Mesodermal cell (in vitro differentiated cells): ENCODE data around the gene TSNAXIP1.
"Not testable (repeated sequence)": the region's sequence is repeated elsewhere in the genome, so short reads cannot be mapped to it uniquely, and the experiment has no call there.

Source experiments
- H3K27ac ChIP-seq: 2 replicates; pipeline ENCODE4 v1.7.0; 2013; ENCODE audit warnings: mild to moderate bottlenecking, low read depth, low read length, moderate library complexity; ENCODE audit not compliant: severe bottlenecking
- H3K36me3 ChIP-seq: 2 replicates; pipeline ENCODE4 v1.7.1; 2013; ENCODE audit warnings: mild to moderate bottlenecking, low read length, moderate library complexity; ENCODE audit not compliant: control insufficient read depth, insufficient read depth
- H3K4me1 ChIP-seq: one replicate; pipeline ENCODE4 v1.7.1; 2013; ENCODE audit warnings: mild to moderate bottlenecking, low read length; ENCODE audit not compliant: insufficient read depth, control insufficient read depth, poor library complexity, severe bottlenecking
- H3K4me3 ChIP-seq: 2 replicates; pipeline ENCODE4 v1.7.0; 2013; ENCODE audit warnings: low read length, control low read depth, mild to moderate bottlenecking; ENCODE audit not compliant: insufficient read depth, poor library complexity, severe bottlenecking; ENCODE audit errors: extremely low read depth
- H3K9me3 ChIP-seq: 2 replicates; pipeline ENCODE4 v1.7.1; 2013; ENCODE audit warnings: mild to moderate bottlenecking, low read length, moderate library complexity; ENCODE audit not compliant: control insufficient read depth
- WGBS, 2 experiments: methylation state at CpG; one replicate each; pipeline ENCODE4 v1.1.5; 2013; ENCODE audit warnings: missing lambda C conversion rate in 2 of 2; ENCODE audit not compliant: insufficient coverage in 2 of 2; 5-methylcytosine and 5-hydroxymethylcytosine counted together

TSNAXIP1 gene

DNA sequence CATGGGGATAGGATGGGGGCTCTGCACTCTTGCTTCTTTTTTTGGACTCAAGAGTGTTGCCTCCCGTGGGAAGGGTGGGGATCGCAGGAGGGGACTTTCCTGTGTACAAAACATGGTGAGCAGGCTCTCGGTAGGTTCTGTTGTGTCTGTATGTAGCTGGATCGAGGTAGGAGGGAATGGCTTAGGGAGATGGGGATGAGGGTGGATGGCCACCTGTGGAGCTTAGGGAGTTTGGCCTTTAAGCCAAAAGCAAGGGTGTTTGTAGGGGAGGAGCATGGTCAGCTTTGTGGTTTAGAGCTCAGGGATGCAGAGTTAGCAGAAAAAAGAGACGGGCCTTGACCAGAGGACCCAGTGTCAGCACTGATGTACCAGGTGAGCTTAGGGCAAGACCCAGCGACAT lies 55.2 kb downstream of the TSNAXIP1 start:
- H3K4me1 ChIP-seq, result peaks cover 29% of the 10 kb centered on the region
- 98 to 99% methylated on average over 6 of the region's 6 CpGs for WGBS, 2 experiments
- H3K4me3 ChIP-seq, result no peak overlapping the region
- H3K9me3 ChIP-seq, result no peaks in the 10 kb centered on the region
- no peak overlapping the region for H3K27ac ChIP-seq
- H3K36me3 ChIP-seq, result peaks cover 81% of the 10 kb centered on the region

GRCh38 chr16:67862623-67863583 lies 56.2 kb downstream of the TSNAXIP1 start:
- Histone ChIP-seq H3K27ac (peak overlapping the region; percentile 59), H3K36me3 (peaks cover 91% of the 10 kb centered on the region)
- 95 to 96% methylated on average over 8 of the region's 11 CpGs for WGBS, 2 experiments

GRCh38 chr16:67864044-67864443 lies 57.4 kb downstream of the TSNAXIP1 start:
- WGBS, 2 experiments, result 96 to 100% methylated on average over 3 to 5 of the region's 6 CpGs
- Histone ChIP-seq H3K4me1 (peaks cover 17% of the 10 kb centered on the region), H3K36me3 (peaks cover 93% of the 10 kb centered on the region)
- not testable (repeated sequence) for H3K4me3 ChIP-seq, H3K27ac ChIP-seq, H3K9me3 ChIP-seq

More at GRCh38 chr16:67862623-67863583, 56.2 kb downstream of the TSNAXIP1 start:
- no peak overlapping the region for H3K4me3 ChIP-seq
- peaks cover 21% of the 10 kb centered on the region for H3K4me1 ChIP-seq
- no peaks in the 10 kb centered on the region for H3K9me3 ChIP-seq

GRCh38 chr16:67864594-67864993 lies 57.9 kb downstream of the TSNAXIP1 start:
- peaks cover 93% of the 10 kb centered on the region for H3K36me3 ChIP-seq
- WGBS, 2 experiments, result 88 to 93% methylated on average over 1 to 2 of the region's 2 CpGs
- peaks cover 17% of the 10 kb centered on the region for H3K4me1 ChIP-seq
- H3K4me3 ChIP-seq, result no peak overlapping the region
- H3K9me3 ChIP-seq, result no peaks in the 10 kb centered on the region
- H3K27ac ChIP-seq, result no peak overlapping the region

- 100% methylated on average over 2 of the region's 2 CpGs for WGBS, 2 experiments
- no peaks in the 10 kb centered on the region for H3K9me3 ChIP-seq
- H3K4me3 ChIP-seq, result no peak overlapping the region
- H3K4me1 ChIP-seq, result peaks cover 17% of the 10 kb centered on the region
- H3K36me3 ChIP-seq, result peaks cover 95% of the 10 kb centered on the region
- no peak overlapping the region for H3K27ac ChIP-seq
These were observed 58.6 kb downstream of the TSNAXIP1 start for GRCh38 chr16:67865318-67865717.

GRCh38 chr16:67868290-67868689 lies 61.6 kb downstream of the TSNAXIP1 start:
- Histone ChIP-seq H3K9me3 (no peaks in the 10 kb centered on the region), H3K4me3 (no peak overlapping the region), H3K4me1 (peaks cover under 1% of the 10 kb centered on the region), H3K36me3 (peaks cover 87% of the 10 kb centered on the region), H3K27ac (no peak overlapping the region)
- WGBS, 2 experiments, result 100% methylated on average over 1 to 2 of the region's 6 CpGs

DNA sequence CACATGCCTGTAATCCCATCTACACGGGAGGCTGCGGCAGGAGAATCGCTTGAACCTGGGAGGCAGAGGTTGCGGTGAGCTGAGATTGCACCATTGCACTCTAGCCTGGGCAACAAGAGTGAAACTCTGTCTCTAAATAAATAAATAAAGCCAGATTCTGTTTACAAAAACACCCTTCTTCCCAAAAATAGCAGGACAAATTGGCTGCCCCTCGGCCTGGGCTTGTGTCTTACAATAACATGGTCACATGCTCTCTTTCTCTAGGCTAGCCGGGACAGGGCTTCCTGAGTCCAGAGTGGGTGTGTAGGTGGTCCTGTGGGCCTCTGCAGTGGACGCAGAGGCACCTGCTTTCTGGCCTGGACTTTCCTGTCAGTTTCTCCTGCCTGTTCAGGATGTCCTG lies 63.0 kb downstream of the TSNAXIP1 start:
- H3K4me3 ChIP-seq, result no peak overlapping the region
- H3K27ac ChIP-seq, result no peak overlapping the region
- H3K9me3 ChIP-seq, result no peaks in the 10 kb centered on the region
- H3K4me1 ChIP-seq, result peaks cover 7% of the 10 kb centered on the region
- WGBS, 2 experiments, result 87 to 97% methylated on average over 6 to 7 of the region's 7 CpGs
- H3K36me3 ChIP-seq, result peaks cover 76% of the 10 kb centered on the region

- Histone ChIP-seq H3K36me3 (peaks cover 74% of the 10 kb centered on the region), H3K27ac (no peak overlapping the region), H3K9me3 (no peaks in the 10 kb centered on the region), H3K4me1 (peaks cover 7% of the 10 kb centered on the region), H3K4me3 (no peak overlapping the region)
- 95% methylated on average over 2 of the region's 3 CpGs; no CpG with 5 or more reads in 1 of the 2 experiments for WGBS, 2 experiments
These were observed 64.6 kb downstream of the TSNAXIP1 start for GRCh38 chr16:67871256-67871655.

DNA sequence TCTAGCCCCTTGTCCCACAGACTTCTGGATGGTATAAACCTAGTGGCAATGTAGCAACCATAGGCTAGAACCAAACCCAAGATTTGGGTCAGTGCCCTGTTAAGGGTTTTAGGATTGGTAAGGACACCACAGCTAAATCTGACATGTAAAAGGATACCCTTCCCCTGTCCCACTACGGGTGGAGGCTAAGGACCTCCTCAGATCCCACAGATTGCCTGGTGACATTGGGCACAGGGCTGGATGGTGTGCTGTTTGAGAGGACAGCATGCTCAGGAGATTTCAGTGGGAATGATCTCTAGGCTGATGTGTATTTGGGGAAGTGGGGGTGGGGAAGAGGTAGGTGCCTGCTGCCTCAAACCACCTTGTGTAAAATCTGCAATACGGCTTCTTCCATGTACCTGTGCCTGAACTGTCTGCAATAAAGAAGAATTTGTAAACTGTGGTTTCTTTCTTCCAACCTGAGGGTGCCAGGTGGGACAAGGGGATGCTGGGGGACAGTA lies 65.5 kb downstream of the TSNAXIP1 start:
- Histone ChIP-seq H3K9me3 (no peaks in the 10 kb centered on the region), H3K4me3 (peak overlapping the region; percentile 79), H3K27ac (peak overlapping the region; percentile 64), H3K4me1 (peaks cover 7% of the 10 kb centered on the region), H3K36me3 (peaks cover 74% of the 10 kb centered on the region)
- WGBS, 2 experiments, result 92 to 100% methylated on average over 1 of the region's 2 CpGs

DNA sequence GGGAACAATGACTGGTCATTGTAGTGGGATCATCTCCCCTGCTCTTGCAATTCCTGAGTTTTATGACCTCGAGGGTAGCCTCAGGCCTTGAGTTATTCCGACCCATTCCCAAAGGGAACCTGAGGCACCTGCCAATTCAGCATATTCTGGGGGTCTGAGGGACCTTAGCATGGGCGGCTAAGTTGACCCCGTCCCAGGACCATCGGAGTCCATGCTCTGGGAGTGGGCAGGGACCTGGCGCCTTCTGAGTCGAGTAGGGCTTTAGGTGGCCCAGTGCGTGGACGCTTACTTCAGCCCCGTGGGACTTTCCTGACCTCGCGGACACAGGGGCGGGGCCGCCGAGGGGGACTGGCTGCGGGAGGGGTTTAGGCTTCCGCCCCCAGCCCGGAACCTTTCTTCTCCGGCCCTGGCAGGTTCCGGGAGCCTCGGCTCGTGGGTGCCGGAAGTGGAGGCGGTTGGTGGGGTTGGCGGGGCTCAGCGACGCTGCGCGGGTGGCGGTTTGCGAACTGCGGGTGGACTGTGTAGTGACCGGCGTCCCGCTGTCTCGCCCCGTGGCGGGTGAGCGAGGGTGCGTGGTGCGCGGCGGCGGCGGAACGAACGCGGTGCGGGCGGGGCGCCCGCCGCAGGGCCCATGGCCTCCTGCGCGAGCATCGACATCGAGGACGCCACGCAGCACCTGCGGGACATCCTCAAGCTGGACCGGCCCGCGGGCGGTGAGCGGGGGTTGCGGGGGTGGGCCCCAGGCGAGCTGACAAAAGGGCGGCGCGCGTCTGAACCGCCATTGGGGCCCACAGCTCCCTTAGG lies 66.1 kb downstream of the TSNAXIP1 start, which contains the start of gene EDC4:
EDC4 (plus strand) TSS at position 422 of the 804 bp plus-strand sequence; CDS start at position 632, 210 bp downstream.
- Histone ChIP-seq H3K4me1 (peaks cover 7% of the 10 kb centered on the region), H3K36me3 (peaks cover 74% of the 10 kb centered on the region), H3K27ac (peak within 1 kb of the TSS; percentile 64), H3K4me3 (peak within 1 kb of the TSS; percentile 79), H3K9me3 (no peaks in the 10 kb centered on the region)
- WGBS, 2 experiments, result 7% methylated on average over 43 to 66 of the region's 72 CpGs
